ENCODE measurements around the gene OXSR1.
A peak's percentile ranks its signal among the peaks of the same experiment; 100 is the strongest.

Gene OXSR1

GRCh38 chr3:38164952-38165721 lies at the start of gene OXSR1:
Gene OXSR1 (plus strand): TSS chr3:38165537. CDS start chr3:38165877, 340 bp downstream.
- DNase-seq (ENCODE audit: low read depth in 1 of 2, low spot score in 1 of 2): peak; percentile 98 to 100
- no peak for TF ChIP-seq JUND (IDR thresholded peaks at IDR 0.05; ENCODE audit: low read depth)
- in situ Hi-C loops (cut with HindIII; ENCODE audit: low pct_unique_long_range_greater_than_20kb, low sequenced_read_pairs): no loop called here

- no peak for DNase-seq (ENCODE audit: low read depth in 1 of 2, low spot score in 1 of 2)
- in situ Hi-C loops (cut with HindIII; ENCODE audit: low pct_unique_long_range_greater_than_20kb, low sequenced_read_pairs): no loop called here
- no peak for TF ChIP-seq JUND (IDR thresholded peaks at IDR 0.05; ENCODE audit: low read depth)
Observed at GRCh38 chr3:38115645-38116427, 49.5 kb upstream of the OXSR1 start.

- DNase-seq (ENCODE audit: low read depth in 1 of 2, low spot score in 1 of 2): no peak
- in situ Hi-C loops (cut with HindIII; ENCODE audit: low pct_unique_long_range_greater_than_20kb, low sequenced_read_pairs): no loop called here
- TF ChIP-seq JUND (IDR thresholded peaks at IDR 0.05; ENCODE audit: low read depth): no peak
Observed at GRCh38 chr3:38116471-38117162, 48.7 kb upstream of the OXSR1 start.

- no peak for TF ChIP-seq JUND (IDR thresholded peaks at IDR 0.05; ENCODE audit: low read depth)
- DNase-seq (ENCODE audit: low read depth in 1 of 2, low spot score in 1 of 2): peak; percentile 58 to 63
- in situ Hi-C loops (cut with HindIII; ENCODE audit: low pct_unique_long_range_greater_than_20kb, low sequenced_read_pairs): no loop called here
Observed at GRCh38 chr3:38117163-38117716, 48.1 kb upstream of the OXSR1 start.

- no peak for TF ChIP-seq JUND (IDR thresholded peaks at IDR 0.05; ENCODE audit: low read depth)
- in situ Hi-C loops (cut with HindIII; ENCODE audit: low pct_unique_long_range_greater_than_20kb, low sequenced_read_pairs): no loop called here
- DNase-seq (ENCODE audit: low read depth in 1 of 2, low spot score in 1 of 2): peak; percentile 65 to 81
Observed at GRCh38 chr3:38117748-38118420, 47.5 kb upstream of the OXSR1 start.

- no peak for DNase-seq (ENCODE audit: low read depth in 1 of 2, low spot score in 1 of 2)
- in situ Hi-C loops (cut with HindIII; ENCODE audit: low pct_unique_long_range_greater_than_20kb, low sequenced_read_pairs): no loop called here
- no peak for TF ChIP-seq JUND (IDR thresholded peaks at IDR 0.05; ENCODE audit: low read depth)
Observed at GRCh38 chr3:38118421-38119247, 46.7 kb upstream of the OXSR1 start.

GRCh38 chr3:38119248-38119544 lies 46.1 kb upstream of the OXSR1 start:
- no peak for TF ChIP-seq JUND (IDR thresholded peaks at IDR 0.05; ENCODE audit: low read depth)
- in situ Hi-C loops (cut with HindIII; ENCODE audit: low pct_unique_long_range_greater_than_20kb, low sequenced_read_pairs): no loop called here
- no peak for DNase-seq (ENCODE audit: low read depth in 1 of 2, low spot score in 1 of 2)

- in situ Hi-C loops (cut with HindIII; ENCODE audit: low pct_unique_long_range_greater_than_20kb, low sequenced_read_pairs): no loop called here
Observed at GRCh38 chr3:38119821-38120692, 45.3 kb upstream of the OXSR1 start.

GRCh38 chr3:38120693-38121450 lies 44.5 kb upstream of the OXSR1 start:
- in situ Hi-C loops (cut with HindIII; ENCODE audit: low pct_unique_long_range_greater_than_20kb, low sequenced_read_pairs): no loop called here
- no peak for DNase-seq (ENCODE audit: low read depth in 1 of 2, low spot score in 1 of 2)
- no peak for TF ChIP-seq JUND (IDR thresholded peaks at IDR 0.05; ENCODE audit: low read depth)

More at GRCh38 chr3:38119821-38120692, 45.3 kb upstream of the OXSR1 start:
- TF ChIP-seq JUND (IDR thresholded peaks at IDR 0.05; ENCODE audit: low read depth): no peak
- no peak for DNase-seq (ENCODE audit: low read depth in 1 of 2, low spot score in 1 of 2)

- no peak for DNase-seq (ENCODE audit: low read depth in 1 of 2, low spot score in 1 of 2)
- no peak for TF ChIP-seq JUND (IDR thresholded peaks at IDR 0.05; ENCODE audit: low read depth)
- in situ Hi-C loops (cut with HindIII; ENCODE audit: low pct_unique_long_range_greater_than_20kb, low sequenced_read_pairs): no loop called here
Observed at GRCh38 chr3:38121451-38121831, 43.9 kb upstream of the OXSR1 start.
